ENCODE measurements around the gene STXBP6.
"Not testable (repeated sequence)": the region's sequence is repeated elsewhere in the genome, so short reads cannot be mapped to it uniquely, and the experiment has no call there.

Gene STXBP6

DNA sequence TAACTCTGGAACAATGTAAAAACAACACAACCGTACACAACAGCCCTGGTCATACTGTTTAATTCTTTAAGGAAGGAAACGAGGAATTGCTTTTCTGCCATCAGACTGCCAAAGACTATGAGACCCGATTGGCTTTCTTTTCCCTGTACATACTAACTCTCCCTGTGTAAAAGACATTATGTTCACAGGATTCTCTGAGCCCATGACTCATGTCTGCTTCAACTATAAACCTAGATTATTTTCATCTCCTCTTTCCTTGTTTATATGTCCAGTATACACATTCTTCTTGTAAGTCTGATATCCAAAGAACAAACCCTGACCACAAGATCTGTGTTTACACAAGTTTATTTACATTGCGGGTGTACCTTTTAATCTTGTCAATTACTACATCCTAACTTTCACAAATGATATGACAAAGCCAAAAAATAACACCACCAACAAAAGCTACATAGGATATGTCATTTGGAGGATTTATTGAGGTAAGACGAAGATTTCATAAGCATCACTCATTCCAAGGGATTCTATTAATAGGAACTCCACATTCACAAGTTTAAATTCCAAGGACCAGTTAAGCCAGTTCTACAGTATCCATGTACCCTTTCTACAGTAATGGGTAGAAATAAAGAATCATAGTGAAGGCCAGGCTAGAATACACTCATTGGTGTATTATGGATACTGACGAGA is 67.3 kb downstream of the STXBP6 start:
- no peak for DNase-seq

DNA sequence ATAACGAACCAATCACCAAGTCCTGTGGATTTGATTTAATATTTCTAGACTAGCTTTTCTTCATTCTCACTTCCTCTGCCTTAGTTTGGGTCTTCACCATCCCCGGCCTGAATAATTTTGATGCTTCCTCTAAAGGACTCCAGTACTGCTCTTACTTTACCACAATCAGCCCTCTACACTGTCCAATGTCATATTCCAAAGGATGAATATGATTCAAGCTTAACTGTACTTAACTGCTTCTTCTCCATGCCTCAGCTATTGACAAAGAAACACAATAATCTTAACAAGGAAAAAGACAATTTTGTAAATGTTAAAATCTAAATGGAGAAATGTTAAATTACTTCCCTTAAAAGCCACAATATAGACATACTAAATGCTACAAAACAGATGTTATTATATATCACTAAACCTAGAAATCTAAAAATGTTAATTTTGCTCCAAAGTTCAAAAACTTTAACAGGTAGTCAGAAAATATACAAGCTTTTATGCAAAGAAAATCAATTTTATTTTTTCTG is 70.2 kb downstream of the STXBP6 start:
- no peak for DNase-seq

DNA sequence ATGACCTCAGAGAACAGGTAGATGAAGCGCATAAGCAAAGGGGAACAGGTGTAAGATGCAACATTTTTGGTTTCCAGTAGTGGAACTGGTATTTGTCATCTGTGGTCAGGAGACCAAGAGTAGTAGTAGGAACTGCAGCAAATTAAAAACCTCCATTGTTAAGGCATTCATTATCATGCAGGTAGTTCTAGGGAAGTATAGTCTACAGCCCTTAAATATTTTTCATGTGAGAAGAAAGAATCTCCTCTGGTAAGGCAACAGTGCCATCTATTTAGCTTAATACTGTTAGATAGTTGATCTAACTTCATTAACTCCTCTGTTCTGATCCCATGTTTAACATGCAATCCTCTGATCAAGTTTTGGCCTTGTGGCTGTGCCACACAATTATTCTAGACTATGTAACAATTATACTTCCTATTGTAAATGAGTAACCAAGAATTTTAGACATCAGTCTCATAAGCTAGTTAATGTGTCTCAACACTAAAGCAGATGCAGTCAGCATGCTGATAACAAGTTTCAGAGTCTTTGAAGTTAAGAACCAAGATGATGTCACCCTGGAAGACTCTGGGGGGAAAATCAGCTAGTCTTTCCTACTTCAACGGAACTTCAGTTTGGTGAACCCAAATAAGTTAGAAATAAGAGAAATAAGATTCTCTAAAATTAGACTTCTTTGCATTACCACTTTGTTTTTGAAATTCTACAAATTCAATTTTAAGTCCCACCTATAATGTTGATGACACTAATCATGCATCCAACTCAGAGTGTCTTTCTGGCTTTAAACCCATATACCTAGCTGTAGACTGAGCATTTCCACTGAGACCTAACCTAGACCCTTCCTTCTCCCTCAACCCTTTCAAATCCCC is 70.9 kb downstream of the STXBP6 start:
- no peak for DNase-seq

DNA sequence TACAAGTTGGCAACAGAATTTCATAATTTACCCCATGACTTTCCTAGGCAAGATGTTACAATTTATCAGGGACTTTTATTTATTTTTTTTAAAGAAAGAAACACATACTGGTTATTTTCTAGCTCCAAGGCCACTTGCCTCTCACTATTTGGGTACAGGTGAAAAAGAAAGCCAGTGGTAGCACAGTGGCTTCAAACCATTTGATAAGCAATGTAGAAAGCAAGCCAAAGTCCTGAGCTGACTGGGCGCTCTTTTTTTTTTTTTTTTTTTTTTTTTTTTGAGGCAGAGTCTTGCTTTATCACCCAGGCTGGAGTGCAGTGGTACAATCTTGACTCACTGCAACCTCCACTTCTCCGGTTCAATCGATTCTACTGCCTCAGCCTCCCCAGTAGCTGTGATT is 73.3 kb downstream of the STXBP6 start:
- no peak for DNase-seq

DNA sequence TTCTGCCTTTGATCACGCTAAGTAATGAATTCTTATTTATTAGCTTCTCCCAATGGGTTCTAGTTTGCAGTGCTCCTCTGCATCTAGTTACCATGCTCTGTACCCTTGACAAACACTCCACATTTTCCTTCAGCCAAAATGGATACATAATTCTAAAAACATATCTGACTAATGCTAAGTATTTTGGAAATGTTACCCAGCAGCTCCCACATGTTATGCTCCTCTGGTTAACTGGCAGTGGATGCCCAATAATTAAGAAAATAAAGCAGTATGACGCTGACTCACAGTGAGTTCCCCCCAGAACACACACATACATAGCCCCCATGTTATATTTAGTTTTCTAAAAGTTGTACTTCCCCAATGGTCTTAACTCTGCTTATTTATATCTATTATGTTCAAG is 74.6 kb downstream of the STXBP6 start:
- DNase-seq: no peak

DNA sequence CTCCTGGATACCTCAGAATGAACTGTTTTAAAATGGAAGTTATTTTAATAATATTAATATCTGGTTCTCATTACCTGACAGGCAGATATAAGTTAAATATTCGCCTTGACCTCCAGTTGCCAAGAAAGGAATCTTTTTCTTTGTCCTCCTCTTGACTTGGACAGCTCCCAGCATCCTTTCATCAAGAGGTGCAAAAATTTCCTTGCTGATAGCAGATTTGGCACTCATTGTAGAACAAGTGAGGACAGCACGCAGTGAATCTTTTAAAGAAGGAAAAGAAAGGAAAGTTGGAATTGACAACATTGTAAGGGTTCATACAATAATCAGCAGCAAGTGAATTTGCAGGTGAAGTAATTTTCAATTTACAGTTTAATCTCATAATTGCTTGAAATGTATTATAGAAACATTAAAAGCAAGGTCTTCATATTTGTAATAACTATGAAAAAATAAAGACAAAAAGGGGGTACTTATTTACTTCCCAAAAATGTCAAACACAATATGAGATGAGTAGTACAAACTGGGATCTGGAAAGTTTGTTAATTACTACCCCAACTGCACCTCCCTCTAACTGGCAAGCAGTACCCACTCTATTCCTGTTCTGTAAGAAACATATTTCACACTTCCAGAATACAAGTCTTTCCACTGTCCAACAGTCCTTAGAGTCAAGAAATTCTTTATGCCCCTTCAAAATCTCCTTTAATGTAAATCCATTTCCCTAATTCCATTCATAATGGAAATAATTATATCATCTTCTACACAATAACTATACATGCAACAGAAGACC is 75.2 kb downstream of the STXBP6 start:
- DNase-seq: no peak

DNA sequence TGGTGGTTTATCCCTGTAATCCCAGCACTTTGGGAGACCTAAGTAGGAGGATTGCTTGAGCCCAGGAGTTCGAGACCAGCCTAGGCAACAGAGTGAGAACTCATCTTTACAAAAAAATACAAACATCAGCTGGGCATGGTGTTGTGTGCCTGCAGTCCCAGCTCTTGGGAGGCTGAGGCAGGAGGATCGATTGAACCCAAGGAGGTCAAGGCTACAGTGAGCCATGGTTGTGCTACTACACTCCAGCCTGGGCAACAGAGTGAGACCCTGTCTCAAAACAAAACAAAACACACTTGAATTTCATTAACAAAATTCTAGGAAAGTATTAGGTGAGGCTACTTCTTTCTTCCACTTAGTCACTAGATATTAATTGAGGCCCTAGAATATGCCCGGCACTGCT is 77.1 kb downstream of the STXBP6 start:
- DNase-seq: no peak

DNA sequence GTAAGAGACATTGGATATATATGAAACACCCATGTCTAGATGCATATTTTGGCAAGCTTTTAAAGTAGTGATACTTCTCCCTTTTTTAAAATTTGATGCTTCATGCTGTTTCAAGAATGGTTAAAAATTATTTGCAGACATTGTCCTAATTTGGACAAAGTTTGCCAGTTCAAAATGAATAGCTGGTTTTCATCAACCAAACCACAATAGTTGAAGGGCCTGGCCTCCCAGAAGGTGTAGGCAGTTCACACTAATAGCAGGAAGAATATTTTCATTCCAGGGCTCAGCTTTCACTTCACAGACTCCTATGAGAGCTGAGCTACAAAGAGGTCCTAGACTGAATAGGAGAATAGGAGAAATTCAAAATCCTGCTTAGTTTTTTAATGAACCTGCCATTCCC is 78.7 kb downstream of the STXBP6 start:
- DNase-seq: no peak

DNA sequence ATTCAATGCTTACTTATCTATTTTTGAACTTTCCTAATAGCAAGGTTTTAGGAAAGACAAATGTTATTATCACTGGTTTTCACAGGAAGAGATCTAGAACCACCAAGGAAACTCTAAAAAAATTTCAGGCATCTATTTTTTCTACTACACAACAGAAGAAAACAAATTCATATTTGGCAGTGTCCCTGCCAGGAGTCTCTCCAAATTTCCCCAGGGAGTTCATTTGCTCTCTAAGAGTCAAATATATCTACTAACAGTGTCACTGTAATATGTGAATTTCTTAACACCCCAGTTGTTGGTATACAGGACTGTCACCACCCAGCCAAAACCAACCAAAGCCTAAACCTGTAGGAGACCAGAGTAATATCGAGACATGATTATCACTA is 83.4 kb downstream of the STXBP6 start:
- DNase-seq: no peak

DNA sequence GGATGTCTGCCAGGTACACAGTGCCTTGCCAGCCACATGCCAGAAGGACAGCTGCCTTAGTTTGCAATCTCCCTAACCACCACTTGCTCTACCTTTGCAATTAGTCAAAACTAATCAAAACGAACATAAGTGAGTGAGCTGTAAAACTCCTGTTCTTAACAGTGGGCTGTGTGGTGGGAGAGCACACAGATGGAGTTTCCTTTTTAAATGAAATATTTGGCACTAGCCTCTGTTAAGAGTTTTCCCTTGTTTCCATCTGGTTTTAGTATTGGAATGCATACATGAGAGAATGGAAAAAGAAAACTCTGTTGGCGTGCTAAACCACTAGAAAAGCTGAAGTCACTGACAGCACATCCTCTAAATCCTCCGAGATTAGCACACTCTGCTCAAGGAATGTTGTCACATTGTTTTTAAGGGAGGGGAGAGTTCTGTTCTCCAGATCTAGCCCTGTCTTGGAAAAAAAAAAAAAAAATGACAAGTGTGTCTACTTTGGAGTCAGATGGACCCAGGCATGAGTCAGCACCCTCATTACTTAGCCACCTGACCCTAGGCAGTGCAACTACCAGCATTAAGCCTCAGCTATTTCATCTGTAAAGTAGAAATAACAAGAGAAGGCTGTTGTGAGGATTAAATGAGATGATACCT is 83.9 kb downstream of the STXBP6 start:
- DNase-seq: no peak

DNA sequence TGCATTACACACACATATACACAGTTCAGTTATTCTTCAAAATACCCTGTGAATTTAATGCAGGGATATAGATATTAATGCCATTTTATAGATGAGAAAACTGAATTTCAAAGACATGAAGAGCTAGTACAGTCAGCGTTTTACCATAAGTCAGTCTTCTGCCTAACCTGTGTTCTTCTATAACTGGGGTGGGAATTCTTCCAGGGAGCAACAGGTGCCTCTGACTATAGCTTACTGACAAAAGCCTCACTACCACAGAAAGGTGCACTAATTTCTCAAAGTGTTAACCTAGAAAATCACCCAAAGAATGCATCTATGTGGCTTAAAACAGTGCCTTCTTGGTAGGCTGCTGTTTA is 84.4 kb downstream of the STXBP6 start:
- DNase-seq: no peak

DNA sequence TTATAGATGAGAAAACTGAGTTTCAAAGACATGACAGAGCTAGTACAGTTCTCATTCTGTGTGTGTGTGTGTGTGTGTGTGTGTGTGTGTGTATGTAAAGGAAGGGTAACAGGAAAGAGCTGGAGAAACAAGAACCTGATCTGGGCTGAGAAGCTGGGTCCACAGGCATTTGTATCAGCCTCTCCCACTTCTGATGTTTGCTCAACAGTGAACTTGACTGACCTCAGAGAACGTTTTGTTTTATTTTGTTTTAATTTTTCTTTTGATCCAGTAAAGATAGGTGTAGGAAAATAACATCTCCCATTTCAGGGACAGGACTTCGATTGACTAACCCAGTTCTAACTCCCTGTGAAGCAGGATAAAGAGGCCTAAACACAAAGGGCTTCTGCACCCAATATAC is 85.4 kb downstream of the STXBP6 start:
- DNase-seq: no peak

DNA sequence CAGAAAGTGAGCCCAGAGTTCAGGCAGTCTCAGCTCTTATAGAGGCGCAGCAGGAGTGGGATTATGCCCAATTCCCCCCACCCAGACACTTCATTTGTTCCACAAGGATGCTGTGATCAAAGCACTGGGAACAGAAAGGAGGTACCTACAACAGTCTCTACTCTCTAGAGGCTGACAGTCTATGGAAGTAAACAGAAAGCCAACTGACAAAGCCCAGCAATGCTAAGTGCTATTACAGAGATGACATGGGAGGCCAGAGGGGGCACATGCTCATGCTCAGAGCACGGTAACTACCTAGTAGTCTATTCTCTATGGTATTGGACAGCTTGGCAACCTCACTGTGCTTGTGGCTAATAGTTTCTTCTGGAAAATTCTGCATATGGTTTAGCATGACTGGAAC is 85.9 kb downstream of the STXBP6 start:
- no peak for DNase-seq

DNA sequence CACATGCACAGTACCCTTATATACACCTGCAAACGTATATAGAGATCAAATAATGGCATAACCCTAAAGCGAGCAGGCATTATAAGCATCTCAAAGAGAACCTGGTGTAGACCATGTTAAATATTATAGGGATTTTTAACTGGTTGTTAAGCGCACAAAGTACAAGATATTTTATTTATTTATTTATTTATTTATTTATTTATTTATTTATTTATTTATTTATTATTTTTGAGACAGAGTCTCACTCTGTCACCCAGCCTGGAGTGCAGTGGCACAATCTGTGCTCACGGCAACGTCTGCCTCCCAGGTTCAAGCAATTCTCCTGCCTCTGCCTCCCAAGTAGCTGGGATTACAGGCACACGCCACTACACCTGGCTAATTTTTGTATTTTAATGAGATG is 87.8 kb downstream of the STXBP6 start:
- DNase-seq: not testable (repeated sequence)

DNA sequence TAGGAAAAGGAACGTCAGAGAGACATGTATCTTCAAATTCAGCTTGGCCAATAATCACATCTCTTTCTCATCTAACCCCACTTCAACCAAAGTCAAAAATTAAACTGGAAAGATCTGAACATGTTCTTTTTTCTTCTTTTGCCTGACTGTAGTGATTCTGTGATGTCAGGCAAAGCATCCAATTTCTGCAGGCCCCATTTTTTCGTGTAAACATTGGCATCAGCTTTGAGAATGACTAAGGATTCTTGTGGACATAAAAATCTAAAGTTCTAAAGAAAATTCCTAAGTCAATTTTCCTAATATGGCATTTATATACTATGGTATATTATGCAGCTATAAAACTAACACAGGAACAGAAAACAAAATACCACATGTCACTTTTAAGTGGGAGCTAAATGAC is 89.1 kb downstream of the STXBP6 start:
- no peak for DNase-seq

DNA sequence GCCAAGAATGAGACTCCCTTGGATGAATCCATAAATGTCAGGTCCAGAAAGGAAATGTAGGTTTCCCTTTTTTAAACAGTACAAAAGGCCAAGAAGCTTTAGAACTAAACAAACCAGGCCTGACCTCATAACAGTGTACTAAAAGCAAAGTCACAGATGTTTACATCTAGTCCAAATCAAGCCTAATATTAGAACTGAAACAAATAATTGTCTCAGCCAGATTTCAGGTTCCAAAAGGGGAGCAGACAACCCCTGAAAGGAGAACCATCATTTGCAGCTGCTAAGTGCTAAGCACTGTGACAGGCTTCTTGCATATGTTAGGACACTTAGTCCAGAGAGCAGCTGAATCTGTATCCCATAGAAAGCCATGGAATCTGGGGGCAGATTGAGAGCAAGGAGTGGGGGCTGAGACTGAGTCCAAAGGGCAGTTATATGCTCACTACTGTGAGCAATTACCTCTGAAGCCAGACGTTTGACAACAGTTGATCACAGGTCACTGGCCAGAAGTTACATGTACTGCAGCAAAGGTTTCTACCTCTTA is 90.1 kb downstream of the STXBP6 start:
- no peak for DNase-seq

DNA sequence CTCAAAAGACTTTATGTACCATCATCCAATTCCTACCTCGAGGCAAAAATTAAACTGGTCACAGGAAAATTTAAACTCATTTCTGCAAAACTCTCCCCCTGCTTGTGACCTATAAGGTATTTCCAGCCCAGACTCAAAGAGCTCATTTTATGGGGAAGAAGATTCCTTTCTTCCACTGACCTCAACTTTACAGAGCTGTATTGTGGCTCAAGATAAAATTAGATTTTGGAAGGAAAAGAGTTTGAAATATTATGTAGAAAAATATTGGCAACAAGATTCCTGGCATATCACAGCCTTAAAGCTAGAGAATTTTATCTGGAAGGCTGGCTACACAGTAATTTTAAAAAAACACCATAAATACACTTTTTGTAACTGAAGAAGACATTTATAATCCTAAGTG is 91.7 kb downstream of the STXBP6 start:
- DNase-seq: no peak

DNA sequence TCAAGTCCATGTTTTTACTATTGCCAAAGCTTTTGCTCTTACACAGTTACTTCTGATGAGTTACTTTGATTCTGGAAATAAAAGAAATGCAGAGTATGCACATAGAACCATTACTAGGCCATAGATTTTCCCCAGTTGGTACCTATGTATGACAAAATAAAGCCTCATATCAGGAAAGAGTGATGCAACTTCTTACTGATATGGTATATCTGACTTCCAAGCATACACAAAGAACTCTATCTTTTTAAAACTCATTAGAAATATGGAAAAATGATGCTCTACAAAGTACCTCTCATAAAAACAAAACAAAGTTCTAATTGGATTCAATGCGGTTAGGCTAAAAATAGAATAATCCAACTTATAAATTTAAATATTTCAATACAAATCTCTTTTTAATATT is 92.1 kb downstream of the STXBP6 start:
- no peak for DNase-seq

DNA sequence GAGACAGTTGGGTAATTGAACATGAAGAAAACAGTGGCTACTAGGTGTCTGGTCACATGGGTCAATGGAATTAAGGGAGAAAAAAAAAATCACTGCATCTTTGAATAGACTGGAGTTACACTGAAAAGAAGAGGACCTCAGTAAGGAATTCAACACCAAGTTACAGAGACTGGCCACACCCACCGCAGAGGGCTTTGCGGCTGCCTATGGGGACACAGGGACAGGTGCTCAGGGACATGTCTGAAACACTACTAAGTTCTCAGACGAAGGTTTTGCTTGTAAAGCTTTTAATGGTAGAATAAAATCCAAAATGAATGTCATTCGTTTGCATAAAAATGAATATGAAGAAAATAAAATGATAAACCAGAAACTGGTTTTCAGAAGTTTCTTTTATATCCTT is 93.8 kb downstream of the STXBP6 start:
- DNase-seq: no peak

DNA sequence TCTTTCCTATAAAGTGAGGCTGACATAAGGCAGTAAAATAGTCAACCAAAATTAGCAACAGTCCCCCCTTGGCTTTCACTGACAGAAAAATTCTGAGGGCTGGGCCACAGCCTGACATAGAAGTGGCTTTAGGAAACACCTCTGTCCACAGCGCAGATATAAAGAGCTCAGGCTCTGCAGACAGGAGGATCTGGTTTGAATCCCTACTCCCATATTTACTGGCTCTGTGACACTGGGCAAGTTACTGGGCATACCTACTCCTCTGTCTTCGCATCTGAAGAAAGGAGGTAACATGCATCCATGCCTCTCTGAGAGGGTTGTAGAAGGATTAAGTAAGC is 95.3 kb downstream of the STXBP6 start:
- no peak for DNase-seq

DNA sequence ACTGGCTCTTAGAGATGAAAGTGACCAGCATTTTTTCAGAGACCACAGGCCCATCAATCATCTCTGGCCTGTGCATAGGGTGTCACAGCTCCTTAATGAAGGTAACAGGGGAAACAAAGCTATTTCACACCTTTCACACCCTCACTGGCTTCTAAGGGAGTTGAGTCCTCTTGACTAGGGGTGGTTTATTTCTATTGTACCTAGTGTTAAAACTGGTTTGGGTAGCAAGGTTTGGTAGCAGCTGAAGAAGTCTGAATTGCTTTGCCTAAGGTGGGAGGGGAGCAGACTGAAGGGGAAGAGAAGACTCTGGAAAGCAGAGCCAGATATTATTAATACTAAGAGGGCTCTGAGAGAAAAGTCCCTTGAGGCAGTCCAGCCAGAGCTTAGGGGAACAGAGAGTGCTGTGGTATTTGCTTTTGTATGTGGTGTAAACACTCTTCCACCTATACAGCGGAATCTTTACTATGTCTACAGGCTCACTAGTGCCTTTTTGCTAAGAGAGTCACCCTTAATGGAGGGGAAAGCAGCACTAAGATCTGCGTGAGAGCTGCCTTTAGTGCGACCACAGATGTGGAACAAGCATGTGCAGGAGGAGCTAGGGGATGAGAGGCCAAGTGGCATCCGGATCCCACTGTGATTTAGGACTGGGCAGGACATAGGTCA is 95.8 kb downstream of the STXBP6 start:
- DNase-seq: no peak

DNA sequence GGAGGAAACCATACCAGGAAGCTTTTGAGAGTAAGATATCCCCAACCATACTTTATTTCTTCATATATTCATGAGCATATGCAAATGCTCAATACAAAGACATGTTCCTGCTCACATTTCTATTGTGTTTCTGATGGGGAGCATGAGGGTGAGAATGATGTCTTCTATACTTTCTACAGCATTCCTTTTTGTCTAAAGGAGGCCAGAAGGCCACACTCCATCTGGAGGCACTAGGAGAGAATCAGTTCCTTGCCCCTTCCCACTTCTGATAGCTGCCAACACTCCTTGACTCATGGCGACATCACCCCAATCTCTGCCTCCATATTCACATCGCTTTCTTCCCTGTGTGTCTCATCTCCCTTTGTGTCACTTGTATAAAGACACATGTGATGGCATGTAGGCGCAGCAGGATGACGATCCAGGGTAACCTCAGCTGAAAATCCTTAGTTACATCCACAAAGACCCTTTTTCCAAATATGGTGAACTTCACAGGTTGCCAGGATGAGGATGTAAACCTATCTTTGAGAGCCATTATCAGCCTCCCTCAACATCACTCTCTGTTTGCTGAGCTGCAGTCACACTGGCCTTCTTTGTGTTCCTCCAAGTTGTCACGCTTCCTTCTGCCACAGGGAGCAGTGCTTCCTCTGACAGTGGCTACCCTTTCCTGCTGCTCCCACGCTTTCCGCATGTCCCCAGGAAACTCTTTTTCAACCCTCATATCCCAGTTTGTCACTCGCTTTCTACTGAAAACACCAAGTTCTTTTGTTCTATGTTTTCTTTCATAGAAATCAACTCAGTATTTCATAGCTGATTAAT is 96.9 kb downstream of the STXBP6 start:
- no peak for DNase-seq
